ENCODE results near the gene LMNB1. TPM values are rescaled to one million over a fixed set of nuclear protein-coding genes. Genes with fewer than 3 reads are reported as not detected.
A peak's percentile ranks its signal among the peaks of the same experiment; 100 is the strongest.

LMNB1 gene
- polyA plus RNA-seq, 3 donors: 18.0 to 33.0 (median 28.2) TPM

GRCh38 chr5:126830061-126830460 is 53.1 kb downstream of the LMNB1 start:
- Histone ChIP-seq H3K9me3 (replicated peaks in 1 of 2; ENCODE audit: control insufficient read depth in 1 of 2, insufficient read depth in 1 of 2, low read length in 2 of 2) (no peaks in the 10 kb centered on the region), H3K27me3 (ENCODE audit: control insufficient read depth in 2 of 2, insufficient read depth in 2 of 2, low read length in 2 of 2) (no peaks in the 10 kb centered on the region), H4K20me1 (ENCODE audit: insufficient read depth, low read length) (peaks cover 18% of the 10 kb centered on the region), H3K9ac (ENCODE audit: insufficient read depth, low read length, poor library complexity, severe bottlenecking) (no peak overlapping the region), H3K79me2 (ENCODE audit: insufficient read depth, low read length) (peaks cover 91% of the 10 kb centered on the region), H3K27ac (ENCODE audit: low read depth in 1 of 2, low read length in 2 of 2) (peak overlapping the region in 1 of 2 donors; percentile 56), H3K4me3 (replicated peaks in 1 of 3; ENCODE audit: low read depth in 2 of 3, low read length in 3 of 3) (no peak overlapping the region), H3K4me2 (replicated peaks; ENCODE audit: extremely low read depth, low read length, poor library complexity, severe bottlenecking) (no peak overlapping the region), H3K4me1 (ENCODE audit: control insufficient read depth in 1 of 2, insufficient read depth in 2 of 2, low read length in 2 of 2) (no peaks in the 10 kb centered on the region), H2AFZ (ENCODE audit: insufficient read depth, low read depth, low read length, poor library complexity, severe bottlenecking) (no peak overlapping the region), H3K36me3 (replicated peaks in 1 of 2; ENCODE audit: control insufficient read depth in 1 of 2, insufficient read depth in 2 of 2, low read length in 2 of 2) (peaks cover 91 to 100% of the 10 kb centered on the region in 2 donors)
- DNase-seq: no peak
- WGBS (ENCODE audit: insufficient coverage): 100% methylated on average over 3 of the region's 5 CpGs
- Mint-ChIP-seq H3K27me3 (ENCODE audit: low read depth in 3 of 3) (no peaks in the 10 kb centered on the region), H3K36me3 (peaks cover 76 to 82% of the 10 kb centered on the region in 2 donors), H3K4me1 (no peaks in the 10 kb centered on the region), H3K9me3 (no peaks in the 10 kb centered on the region), H3K4me3 (no peak overlapping the region), H3K27ac (peak overlapping the region in 1 of 7 donors; percentile 50)
- intact Hi-C loops (cut with micrococcal nuclease): no loop called here
- TF ChIP-seq CTCF (IDR thresholded peaks at IDR 0.05): no peak

- no peak overlapping the region for H3K4me3 Mint-ChIP-seq
- Histone ChIP-seq H3K79me2 (ENCODE audit: insufficient read depth, low read length) (peaks cover 88% of the 10 kb centered on the region), H4K20me1 (ENCODE audit: insufficient read depth, low read length) (peaks cover 10% of the 10 kb centered on the region), H3K9me3 (replicated peaks in 1 of 2; ENCODE audit: control insufficient read depth in 1 of 2, insufficient read depth in 1 of 2, low read length in 2 of 2) (no peaks in the 10 kb centered on the region), H2AFZ (ENCODE audit: insufficient read depth, low read depth, low read length, poor library complexity, severe bottlenecking) (no peak overlapping the region), H3K27ac (ENCODE audit: low read depth in 1 of 2, low read length in 2 of 2) (peak overlapping the region in 1 of 2 donors; percentile 59), H3K4me2 (replicated peaks; ENCODE audit: extremely low read depth, low read length, poor library complexity, severe bottlenecking) (no peak overlapping the region), H3K9ac (ENCODE audit: insufficient read depth, low read length, poor library complexity, severe bottlenecking) (no peak overlapping the region), H3K27me3 (ENCODE audit: control insufficient read depth in 2 of 2, insufficient read depth in 2 of 2, low read length in 2 of 2) (no peaks in the 10 kb centered on the region), H3K4me3 (replicated peaks in 1 of 3; ENCODE audit: low read depth in 2 of 3, low read length in 3 of 3) (no peak overlapping the region), H3K36me3 (replicated peaks in 1 of 2; ENCODE audit: control insufficient read depth in 1 of 2, insufficient read depth in 2 of 2, low read length in 2 of 2) (peaks cover 88 to 100% of the 10 kb centered on the region in 2 donors), H3K4me1 (ENCODE audit: control insufficient read depth in 1 of 2, insufficient read depth in 2 of 2, low read length in 2 of 2) (no peaks in the 10 kb centered on the region)
- WGBS (ENCODE audit: insufficient coverage): no CpG with 5 or more reads among the region's 1 CpG
- TF ChIP-seq CTCF (IDR thresholded peaks at IDR 0.05): no peak
- H3K4me1 Mint-ChIP-seq: no peaks in the 10 kb centered on the region
- H3K27ac Mint-ChIP-seq: peak overlapping the region in 2 of 7 donors; percentile 15 to 32
- no peak for DNase-seq
- H3K9me3 Mint-ChIP-seq: no peaks in the 10 kb centered on the region
- intact Hi-C loops (cut with micrococcal nuclease): no loop called here
- no peaks in the 10 kb centered on the region for H3K27me3 Mint-ChIP-seq (ENCODE audit: low read depth in 3 of 3)
- H3K36me3 Mint-ChIP-seq: peaks cover 79 to 83% of the 10 kb centered on the region in 2 donors
Measured at GRCh38 chr5:126831156-126831555, 54.2 kb downstream of the LMNB1 start.

All from CD14-positive monocyte (primary cell).